A549 (cell line): ENCODE data around the gene KATNBL1. TPM values are rescaled to one million over a fixed set of nuclear protein-coding genes. Genes with fewer than 3 reads are reported as not detected.
A peak's percentile ranks its signal among the peaks of the same experiment; 100 is the strongest.

ENCODE experiments used
- ATAC-seq, 2 experiments: fragments of 200-7000 bp in 1 of 2; fragments of >200 bp in 1 of 2; cut with Nextera tagmentation in 1 of 2; cut with Tn5 transposase in 1 of 2; 3 replicates each; pipeline versions ENCODE4 v1.8.0 to v1.9.1; 2018 to 2020; ENCODE audit warnings: mild to moderate bottlenecking in 1 of 2, moderate library complexity in 1 of 2
- CTCF ChIA-PET: fragments of 300-600 bp; sonication (Branson Sonifier 250); formaldehyde crosslinking; extraction: SDS; loops from one replicate; lab custom pipeline; 2021; ENCODE audit warnings: antibody characterized with exemption, inconsistent platforms; lab: Yijun Ruan, JAX
- POLR2A ChIA-PET: fragments of 350-600 bp; formaldehyde crosslinking; extraction: SDS; loops from one replicate; lab custom pipeline; 2021; ENCODE audit warnings: antibody characterized with exemption, inconsistent platforms; lab: Yijun Ruan, JAX
- DNase-seq, 2 experiments: peaks; one replicate each; pipeline versions ENCODE4 v3.0.0 to v3.0.0-alpha.2; 2011 to 2016; ENCODE audit warnings: low read depth in 1 of 2, low spot score in 1 of 2
- FAIRE-seq: peaks from 2 replicates; lab custom pipeline; 2011; peaks lifted over from hg19 to GRCh38; lab: Jason Lieb, UNC
- H3K27ac ChIP-seq, 2 experiments: fragments of >200 bp; sonication (Bioruptor Twin); formaldehyde crosslinking; 3 replicates each; pipeline ENCODE4 v1.5.1; 2016 to 2017
- H3K4me1 ChIP-seq: fragments of >200 bp; sonication (Bioruptor Twin); formaldehyde crosslinking; 3 replicates; pipeline ENCODE4 v1.6.1; 2016
- H3K4me2 ChIP-seq: fragments of >200 bp; sonication (Bioruptor Twin); formaldehyde crosslinking; 3 replicates; pipeline ENCODE4 v1.6.1; 2016
- H3K4me3 ChIP-seq: fragments of >200 bp; sonication (Bioruptor Twin); formaldehyde crosslinking; 3 replicates; pipeline ENCODE4 v1.5.1; 2016
- H3K9me3 ChIP-seq: fragments of >200 bp; sonication (Bioruptor Twin); formaldehyde crosslinking; 3 replicates; pipeline ENCODE4 v1.6.1; 2016
- BHLHE40 ChIP-seq: IDR thresholded peaks from 2 replicates; pipeline ENCODE4 v1.6.1; 2012; ENCODE audit warnings: low read depth, low read length, inconsistent platforms
- CHD2 ChIP-seq: fragments of 150-350 bp; IDR thresholded peaks from 2 replicates; pipeline ENCODE4 v1.6.1; 2014; ENCODE audit warnings: low read length; ENCODE audit not compliant: partially characterized antibody
- FOSB ChIP-seq: fragments of 250-450 bp; sonication (Bioruptor Pico); IDR thresholded peaks from 2 replicates; pipeline ENCODE4 v1.5.0; 2020; ENCODE audit warnings: mild to moderate bottlenecking, moderate library complexity
- HEYL ChIP-seq: fragments of 250-450 bp; sonication (Bioruptor Pico); IDR thresholded peaks from 2 replicates; pipeline ENCODE4 v1.8.0; 2021; ENCODE audit warnings: mild to moderate bottlenecking, moderate library complexity
- KDM1A ChIP-seq: fragments of 200-600 bp; sonication (generic); IDR thresholded peaks from 2 replicates; pipeline ENCODE4 v1.6.1; 2016; ENCODE audit warnings: low read depth, mild to moderate bottlenecking
- MAFK ChIP-seq: fragments of 450-650 bp; IDR thresholded peaks from 2 replicates; pipeline ENCODE4 v1.6.1; 2014; ENCODE audit not compliant: partially characterized antibody
- MAX ChIP-seq: IDR thresholded peaks from 2 replicates; pipeline ENCODE4 v1.6.1; 2012
- NFE2L2 ChIP-seq: fragments of 150-350 bp; conservative IDR thresholded peaks from 2 replicates; pipeline ENCODE4 v1.6.1; 2014; ENCODE audit warnings: low read length
- PHF8 ChIP-seq: fragments of 200-600 bp; sonication (generic); IDR thresholded peaks from 2 replicates; pipeline ENCODE4 v1.6.1; 2016; ENCODE audit warnings: low read depth, mild to moderate bottlenecking, antibody characterized with exemption, moderate library complexity, borderline replicate concordance
- RCOR1 ChIP-seq: fragments of 150-350 bp; IDR thresholded peaks from 2 replicates; pipeline ENCODE4 v1.6.1; 2014; ENCODE audit warnings: antibody characterized with exemption, low read length, low read depth
- REST ChIP-seq: fragments of 200-600 bp; sonication (generic); IDR thresholded peaks from 2 replicates; pipeline ENCODE4 v1.6.1; 2016; ENCODE audit warnings: antibody characterized with exemption, mild to moderate bottlenecking, moderate library complexity
- RFX5 ChIP-seq: fragments of 450-650 bp; IDR thresholded peaks from 2 replicates; pipeline ENCODE4 v1.7.1; 2014; ENCODE audit warnings: antibody characterized with exemption, mild to moderate bottlenecking, moderate library complexity
- RNF2 ChIP-seq: fragments of 200-600 bp; sonication (generic); IDR thresholded peaks from 2 replicates; pipeline ENCODE4 v1.6.1; 2016; ENCODE audit warnings: low read depth, mild to moderate bottlenecking, antibody characterized with exemption, moderate library complexity, borderline replicate concordance
- SMC3 ChIP-seq: fragments of >200 bp; sonication (Bioruptor Twin); formaldehyde crosslinking; IDR thresholded peaks from 3 replicates; pipeline ENCODE4 v1.6.1; 2018; ENCODE audit warnings: inconsistent platforms
- TP53 ChIP-seq: fragments of 250-450 bp; sonication (Bioruptor Pico); IDR thresholded peaks from 2 replicates; pipeline ENCODE4 v1.5.0; 2021; ENCODE audit warnings: mild to moderate bottlenecking, moderate library complexity
- USF2 ChIP-seq: fragments of 450-650 bp; IDR thresholded peaks from 2 replicates; pipeline ENCODE4 v1.6.1; 2014; ENCODE audit warnings: antibody characterized with exemption
- WGBS: methylation state at CpG from one replicate; pipeline ENCODE4 v1.1.6; 2017; ENCODE audit errors: missing lambda C conversion rate; 5-methylcytosine and 5-hydroxymethylcytosine counted together
- polyA plus RNA-seq, 4 experiments: library from polyadenylated mRNA; depleted of rRNA in 3 of 4; stranded (reverse); fragments of >200 nt; fragmentation: RNase III in 1 of 4; extraction: RNeasy Plus Mini Kit Qiagen cat#74134 plus additional on column Dnase treatment in 1 of 4; gene quantifications; 2 replicates in 3 of 4; 3 replicates in 1 of 4; pipeline ENCODE4 v1.2.3, GENCODE V29; 2011 to 2017

KATNBL1 gene
- polyA plus RNA-seq, 2 of the 4 experiments (the other 2 are of a cell fraction), result 35.2 to 75.8 TPM

- Histone ChIP-seq H3K9me3 (peaks cover 45% of the 10 kb centered on the region), H3K4me3 (no peak overlapping the region), H3K27ac (no peak overlapping the region), H3K4me1 (no peaks in the 10 kb centered on the region), H3K4me2 (no peak overlapping the region)
- 97% methylated on average over 5 of the region's 5 CpGs for WGBS
- POLR2A ChIA-PET, result no interaction called here
- DNase-seq, result no peak
- TF ChIP-seq KDM1A, result no peak
- no peak for TF ChIP-seq PHF8
- TF ChIP-seq FOSB, result no peak
- no peak for TF ChIP-seq MAX
- TF ChIP-seq SMC3, result no peak
- TF ChIP-seq NFE2L2, result no peak
- no peak for TF ChIP-seq MAFK
- FAIRE-seq, result no peak
- no peak for ATAC-seq
- CTCF ChIA-PET, result interaction anchor here (1.0 to 1.9 kb wide), 4 partner anchors 11 to 49 kb away, joined by 3 to 6 read pairs (median 4); partner anchors contain the start of gene KATNBL1
These were observed 49.2 kb downstream of the KATNBL1 start for GRCh38 chr15:34160735-34161134.

GRCh38 chr15:34158355-34158754 lies 51.5 kb downstream of the KATNBL1 start:
- H3K4me3 ChIP-seq, result no peak overlapping the region
- no peak for ATAC-seq
- no peak for FAIRE-seq
- POLR2A ChIA-PET, result no interaction called here
- TF ChIP-seq HEYL (CRISPR knock-in tag) (no peak), RNF2 (no peak), MAX (no peak), SMC3 (no peak), BHLHE40 (no peak), TP53 (CRISPR knock-in tag) (no peak), RCOR1 (no peak), REST (no peak), USF2 (no peak)
- H3K9me3 ChIP-seq, result peaks cover 66% of the 10 kb centered on the region
- no peak overlapping the region for H3K4me2 ChIP-seq
- no peak for DNase-seq
- CTCF ChIA-PET, result interaction anchor here (0.6 kb wide), 1 partner anchor 60 kb away, joined by 4 read pairs; no protein-coding TSS in a partner anchor
- no peak overlapping the region for H3K27ac ChIP-seq
- H3K4me1 ChIP-seq, result no peaks in the 10 kb centered on the region

GRCh38 chr15:34155859-34156258 lies 54.0 kb downstream of the KATNBL1 start:
- no peaks in the 10 kb centered on the region for H3K4me1 ChIP-seq
- peak overlapping the region; percentile 47 to 74; a peak in 3 of 6 replicates for H3K27ac ChIP-seq
- H3K4me2 ChIP-seq, result no peak overlapping the region
- no peak overlapping the region for H3K4me3 ChIP-seq
- FAIRE-seq (no peak), DNase-seq (no peak), ATAC-seq (no peak; a peak in 1 of 6 replicates)
- ChIA-PET CTCF (interaction anchor here (0.8 to 1.6 kb wide), 5 partner anchors 14 to 46 kb away, joined by 3 to 5 read pairs (median 4); no protein-coding TSS in a partner anchor), POLR2A (no interaction called here)
- peaks cover 46% of the 10 kb centered on the region for H3K9me3 ChIP-seq
- 94% methylated on average over 7 of the region's 7 CpGs for WGBS
- TF ChIP-seq CHD2 (no peak), RFX5 (peak; percentile 92)
